ENCODE measurements around the gene USP43.

USP43 gene

GRCh38 chr17:9676084-9676483 is 30.8 kb downstream of the USP43 start:
- no peak overlapping the region for H3K9ac ChIP-seq (ENCODE audit: low read depth, low read length)
- H3K27ac ChIP-seq (ENCODE audit: low read length): no peak overlapping the region
- no peak overlapping the region for H3K4me2 ChIP-seq (ENCODE audit: insufficient read depth, low read length)
- DNase-seq (no peak), ATAC-seq (ENCODE audit: insufficient read depth, low read depth) (no peak)
- peak; percentile 25 for TF ChIP-seq CTCF (IDR thresholded peaks at IDR 0.05; ENCODE audit: borderline replicate concordance, extremely low read depth, low read length, poor library complexity, severe bottlenecking)
- TF ChIP-seq EZH2 (IDR thresholded peaks at IDR 0.05; ENCODE audit: borderline replicate concordance, low read depth, low read length, severe bottlenecking): no peak
- no peak overlapping the region for H3K4me3 ChIP-seq (ENCODE audit: low read depth in 1 of 2, low read length in 2 of 2)
- no peaks in the 10 kb centered on the region for H3K4me1 ChIP-seq (ENCODE audit: insufficient read depth, low read length)
- H3K36me3 ChIP-seq (ENCODE audit: insufficient read depth, low read length): no peaks in the 10 kb centered on the region
- peaks cover 4% of the 10 kb centered on the region for H3K27me3 ChIP-seq (ENCODE audit: insufficient read depth, low read length, poor library complexity)
- peaks cover 13% of the 10 kb centered on the region for H3K9me3 ChIP-seq (ENCODE audit: insufficient read depth, low read length, severe bottlenecking)
- H2AFZ ChIP-seq (ENCODE audit: low read depth, low read length): no peak overlapping the region
- no peaks in the 10 kb centered on the region for H3K79me2 ChIP-seq (ENCODE audit: insufficient read depth, low read length)
- no peaks in the 10 kb centered on the region for H4K20me1 ChIP-seq (ENCODE audit: insufficient read depth, low read length)

DNA sequence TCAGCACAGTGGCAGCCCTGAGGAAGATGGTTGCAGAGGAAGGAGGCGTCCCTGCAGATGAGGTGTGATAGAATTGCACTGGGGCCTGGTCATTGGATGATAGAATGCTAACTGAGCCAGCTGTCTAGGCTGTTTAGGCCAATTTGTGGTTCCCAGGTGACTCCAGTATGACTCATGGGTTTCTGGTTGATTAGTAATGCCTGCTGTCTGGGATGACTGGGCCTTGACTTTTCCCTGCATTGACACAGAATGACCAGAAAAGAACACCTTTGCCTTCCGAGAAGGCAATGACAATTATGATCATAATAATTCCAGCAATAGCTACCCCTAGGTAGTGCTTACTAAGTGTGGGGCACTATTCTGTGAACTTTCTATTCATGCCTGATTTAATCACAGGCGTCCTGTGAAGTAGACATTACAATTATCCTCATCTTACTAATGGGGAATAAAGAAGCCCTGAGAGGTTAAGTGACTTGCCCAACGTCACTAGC is 31.5 kb downstream of the USP43 start:
- Histone ChIP-seq H3K27ac (ENCODE audit: low read length) (no peak overlapping the region), H3K4me1 (ENCODE audit: insufficient read depth, low read length) (no peaks in the 10 kb centered on the region), H2AFZ (ENCODE audit: low read depth, low read length) (no peak overlapping the region), H3K27me3 (ENCODE audit: insufficient read depth, low read length, poor library complexity) (peaks cover 4% of the 10 kb centered on the region), H3K9ac (ENCODE audit: low read depth, low read length) (no peak overlapping the region), H3K79me2 (ENCODE audit: insufficient read depth, low read length) (no peaks in the 10 kb centered on the region), H3K4me2 (ENCODE audit: insufficient read depth, low read length) (no peak overlapping the region), H4K20me1 (ENCODE audit: insufficient read depth, low read length) (no peaks in the 10 kb centered on the region), H3K36me3 (ENCODE audit: insufficient read depth, low read length) (no peaks in the 10 kb centered on the region), H3K4me3 (ENCODE audit: low read depth in 1 of 2, low read length in 2 of 2) (no peak overlapping the region), H3K9me3 (ENCODE audit: insufficient read depth, low read length, severe bottlenecking) (peaks cover 13% of the 10 kb centered on the region)
- no peak for ATAC-seq (ENCODE audit: insufficient read depth, low read depth)
- no peak for DNase-seq
- TF ChIP-seq EZH2 (IDR thresholded peaks at IDR 0.05; ENCODE audit: borderline replicate concordance, low read depth, low read length, severe bottlenecking) (no peak), CTCF (IDR thresholded peaks at IDR 0.05; ENCODE audit: borderline replicate concordance, extremely low read depth, low read length, poor library complexity, severe bottlenecking) (no peak)

DNA sequence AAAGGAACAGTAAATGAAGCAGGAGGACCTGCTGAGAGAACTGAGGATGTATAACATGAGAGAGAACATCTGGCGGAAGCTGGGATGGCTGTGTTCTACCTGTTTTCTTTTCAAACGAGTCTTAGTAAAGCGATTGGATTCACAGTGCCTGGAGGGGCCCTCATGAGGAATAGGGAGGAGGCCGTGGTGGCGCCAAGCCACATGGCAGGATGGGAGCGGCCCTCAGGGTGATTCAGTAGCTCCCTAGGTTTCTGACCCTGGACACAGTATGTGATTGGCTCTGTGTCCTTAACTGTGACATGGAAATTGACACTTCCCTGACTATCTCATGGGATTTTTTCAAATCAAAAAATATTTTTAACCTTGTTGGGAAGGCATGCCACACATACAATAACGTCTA is 32.1 kb downstream of the USP43 start:
- no peak for DNase-seq
- ATAC-seq (ENCODE audit: insufficient read depth, low read depth): no peak
- no peak overlapping the region for H3K4me3 ChIP-seq (ENCODE audit: low read depth in 1 of 2, low read length in 2 of 2)

More for the DNA sequence above, 32.1 kb downstream of the USP43 start:
- H3K27me3 ChIP-seq (ENCODE audit: insufficient read depth, low read length, poor library complexity): peaks cover 4% of the 10 kb centered on the region
- no peak overlapping the region for H2AFZ ChIP-seq (ENCODE audit: low read depth, low read length)
- no peak overlapping the region for H3K9ac ChIP-seq (ENCODE audit: low read depth, low read length)
- no peaks in the 10 kb centered on the region for H3K36me3 ChIP-seq (ENCODE audit: insufficient read depth, low read length)
- H3K4me1 ChIP-seq (ENCODE audit: insufficient read depth, low read length): no peaks in the 10 kb centered on the region
- TF ChIP-seq CTCF (IDR thresholded peaks at IDR 0.05; ENCODE audit: borderline replicate concordance, extremely low read depth, low read length, poor library complexity, severe bottlenecking) (no peak), EZH2 (IDR thresholded peaks at IDR 0.05; ENCODE audit: borderline replicate concordance, low read depth, low read length, severe bottlenecking) (no peak)
- no peaks in the 10 kb centered on the region for H3K79me2 ChIP-seq (ENCODE audit: insufficient read depth, low read length)
- no peaks in the 10 kb centered on the region for H4K20me1 ChIP-seq (ENCODE audit: insufficient read depth, low read length)
- peaks cover 13% of the 10 kb centered on the region for H3K9me3 ChIP-seq (ENCODE audit: insufficient read depth, low read length, severe bottlenecking)
- no peak overlapping the region for H3K4me2 ChIP-seq (ENCODE audit: insufficient read depth, low read length)
- no peak overlapping the region for H3K27ac ChIP-seq (ENCODE audit: low read length)
